Sigmoid colon (tissue), 4 donors: Measurements from ENCODE around the gene ARHGAP8.

Experiments used
- CTCF ChIP-seq, 4 experiments: fragments of 450-650 bp in 3 of 4; fragments of 200-600 bp in 1 of 4; IDR thresholded peaks; one replicate each; pipeline ENCODE4 v1.5.1; 2016 to 2019; ENCODE audit warnings: antibody characterized with exemption in 4 of 4, mild to moderate bottlenecking in 3 of 4, moderate library complexity in 2 of 4
- POLR2A ChIP-seq, 2 donors: fragments of 450-650 bp; IDR thresholded peaks; one replicate each; pipeline ENCODE4 v1.6.1; 2016; ENCODE audit warnings: antibody characterized with exemption in 2 of 2, mild to moderate bottlenecking in 2 of 2, moderate library complexity in 2 of 2
- POLR2AphosphoS5 ChIP-seq, 4 donors: sonication (generic); formaldehyde crosslinking; IDR thresholded peaks; one replicate each; pipeline ENCODE4 v1.6.1; 2017; ENCODE audit warnings: antibody characterized with exemption in 4 of 4

DNA sequence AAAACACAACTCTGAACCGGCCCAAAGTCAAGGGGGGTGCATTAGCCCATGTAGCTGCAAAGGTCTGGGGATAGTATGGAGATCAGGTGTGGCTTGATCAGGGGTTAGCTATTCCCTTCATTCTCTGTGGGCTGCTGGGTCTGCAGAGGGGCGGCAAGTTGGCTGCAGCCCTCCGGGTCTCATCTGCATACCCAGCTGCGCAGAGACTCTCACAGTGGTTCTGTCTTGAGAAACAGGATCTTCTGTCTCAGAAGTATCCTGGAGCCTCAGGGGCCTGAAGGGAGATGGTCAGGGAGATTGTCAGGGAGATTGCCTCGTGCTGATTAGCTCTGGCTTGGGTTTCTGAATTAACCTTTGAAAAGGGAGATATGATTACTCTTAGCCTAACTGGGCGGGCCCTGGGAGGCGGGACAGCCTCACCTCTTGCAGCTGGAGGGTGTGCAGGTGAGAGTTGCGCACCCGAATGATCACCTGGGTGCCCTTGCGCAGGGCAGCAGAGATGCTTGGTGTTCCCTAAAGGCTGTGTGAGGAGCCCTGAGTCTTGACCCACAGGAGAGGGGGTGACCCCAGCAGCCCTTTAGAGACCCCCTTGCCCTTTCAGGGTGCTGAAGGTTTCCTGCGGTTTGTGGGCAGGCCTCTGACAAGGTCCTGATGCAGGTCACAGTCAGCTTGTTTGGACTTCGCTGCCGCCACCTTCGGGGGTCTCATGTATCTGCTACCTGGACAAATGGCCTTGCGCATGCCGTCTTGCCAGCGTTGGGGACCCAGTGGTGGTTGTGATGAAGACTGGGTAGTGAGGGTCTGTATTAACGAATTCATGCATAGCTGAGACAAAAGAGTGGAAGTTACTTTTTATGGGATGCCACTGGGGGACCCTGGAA lies 7.3 kb downstream of the ARHGAP8 start:
- no peak for TF ChIP-seq POLR2AphosphoS5 (IDR thresholded peaks at IDR 0.05)
- no peak for TF ChIP-seq CTCF (IDR thresholded peaks at IDR 0.05)
- no peak for TF ChIP-seq POLR2A (IDR thresholded peaks at IDR 0.05)
